SK-N-SH (cell line): ENCODE data around the gene LCN6. TPM values are rescaled to one million over a fixed set of nuclear protein-coding genes. Genes with fewer than 3 reads are reported as not detected.

ENCODE experiments used
- CTCF ChIA-PET: fragments of 300-600, 350-600 bp; formaldehyde crosslinking; extraction: SDS; loops from one replicate; lab custom pipeline; 2021; lab: Yijun Ruan, JAX
- POLR2A ChIA-PET: fragments of 350-600 bp; sonication (Branson Sonifier 250); formaldehyde crosslinking; extraction: SDS; loops from one replicate; lab custom pipeline; 2020; ENCODE audit warnings: antibody characterized with exemption, inconsistent platforms; lab: Yijun Ruan, JAX
- DNase-seq: peaks from one replicate; pipeline ENCODE4 v3.0.0; 2012
- H2AFZ ChIP-seq: fragments of 200-600 bp; sonication (generic); 2 replicates; pipeline ENCODE4 v1.8.1; 2016; ENCODE audit warnings: antibody characterized with exemption, mild to moderate bottlenecking, low read depth
- H3F3A ChIP-seq: fragments of 200-600 bp; sonication (generic); replicated peaks from 2 replicates; pipeline ENCODE3; 2016; ENCODE audit warnings: antibody characterized with exemption, mild to moderate bottlenecking; ENCODE audit not compliant: insufficient read depth
- H3K27ac ChIP-seq, 2 experiments: fragments of 200-500 bp in 1 of 2; fragments of 200-600 bp in 1 of 2; sonication (Bioruptor generic) in 1 of 2; sonication (generic), shearing (Covaris generic) in 1 of 2; 2 replicates each; pipeline versions ENCODE4 v1.5.1 to v1.6.1; 2014 to 2016; ENCODE audit warnings: low read depth in 2 of 2, inconsistent platforms in 1 of 2, low read length in 1 of 2, mild to moderate bottlenecking in 1 of 2, mixed read lengths in 1 of 2
- H3K27me3 ChIP-seq: fragments of 200-600 bp; sonication (generic), shearing (Covaris generic); 2 replicates; pipeline ENCODE4 v1.6.1; 2016; ENCODE audit warnings: mixed run types; ENCODE audit not compliant: insufficient read depth
- H3K36me3 ChIP-seq, 2 experiments: fragments of 200-500 bp in 1 of 2; fragments of 200-600 bp in 1 of 2; sonication (Bioruptor generic) in 1 of 2; sonication (generic) in 1 of 2; replicated peaks in 1 of 2; 2 replicates each; pipeline versions ENCODE3 to v1.5.1; 2014 to 2016; ENCODE audit warnings: low read length in 1 of 2, mild to moderate bottlenecking in 1 of 2; ENCODE audit not compliant: insufficient read depth in 2 of 2, control insufficient read depth in 1 of 2
- H3K4me1 ChIP-seq, 2 experiments: fragments of 200-500 bp in 1 of 2; fragments of 200-600 bp in 1 of 2; sonication (Bioruptor generic) in 1 of 2; sonication (generic), shearing (Covaris generic) in 1 of 2; 2 replicates each; pipeline versions ENCODE4 v1.5.1 to v1.6.1; 2014 to 2016; ENCODE audit warnings: low read depth in 1 of 2, low read length in 1 of 2, mixed run types in 1 of 2; ENCODE audit not compliant: insufficient read depth in 2 of 2, control insufficient read depth in 1 of 2
- H3K4me2 ChIP-seq: fragments of 200-600 bp; sonication (generic), shearing (Covaris generic); 2 replicates; pipeline ENCODE4 v1.6.1; 2017; ENCODE audit warnings: mixed run types
- H3K4me3 ChIP-seq, 2 experiments: fragments of 200-500 bp in 1 of 2; fragments of 200-600 bp in 1 of 2; sonication (Bioruptor generic) in 1 of 2; sonication (generic), shearing (Covaris generic) in 1 of 2; 2 replicates each; pipeline versions ENCODE4 v1.5.1 to v1.8.1; 2014 to 2016; ENCODE audit warnings: low read depth in 2 of 2, inconsistent platforms in 1 of 2, low read length in 1 of 2, mild to moderate bottlenecking in 1 of 2, mixed read lengths in 1 of 2, moderate library complexity in 1 of 2
- H3K79me2 ChIP-seq: fragments of 200-600 bp; sonication (generic); 2 replicates; pipeline ENCODE4 v1.8.1; 2017; ENCODE audit warnings: mild to moderate bottlenecking; ENCODE audit not compliant: insufficient read depth
- H3K9ac ChIP-seq: fragments of 200-600 bp; sonication (generic); 2 replicates; pipeline ENCODE4 v1.6.1; 2017; ENCODE audit warnings: mixed run types
- H3K9me2 ChIP-seq: fragments of 200-600 bp; sonication (generic); 2 replicates; pipeline ENCODE4 v1.6.1; 2017; ENCODE audit warnings: mixed run types
- H3K9me3 ChIP-seq: fragments of 200-600 bp; sonication (generic); 2 replicates; pipeline ENCODE4 v1.6.1; 2017; ENCODE audit warnings: mixed run types, mild to moderate bottlenecking, moderate library complexity
- H4K20me1 ChIP-seq: fragments of 200-600 bp; sonication (generic); 2 replicates; pipeline ENCODE4 v1.6.1; 2017; ENCODE audit warnings: mild to moderate bottlenecking, mixed run types; ENCODE audit not compliant: insufficient read depth
- ELF1 ChIP-seq: IDR thresholded peaks from 2 replicates; pipeline ENCODE4 v1.4.0; 2012
- FOXM1 ChIP-seq: IDR thresholded peaks from 2 replicates; pipeline ENCODE4 v1.4.0; 2012; ENCODE audit warnings: low read depth, mild to moderate bottlenecking
- JUND ChIP-seq: IDR thresholded peaks from 2 replicates; pipeline ENCODE4 v1.4.0; 2012
- NFIC ChIP-seq: IDR thresholded peaks from 2 replicates; pipeline ENCODE4 v1.4.0; 2012; ENCODE audit warnings: borderline replicate concordance
- RAD21 ChIP-seq: IDR thresholded peaks from 2 replicates; pipeline ENCODE4 v1.6.1; 2012; ENCODE audit warnings: mild to moderate bottlenecking, low read length
- RCOR1 ChIP-seq: fragments of 150-350 bp; IDR thresholded peaks from 2 replicates; pipeline ENCODE4 v1.6.1; 2017; ENCODE audit warnings: antibody characterized with exemption, low read length
- RFX5 ChIP-seq: IDR thresholded peaks from 2 replicates; pipeline ENCODE4 v1.6.1; 2012; ENCODE audit warnings: mild to moderate bottlenecking, improper control_type of control experiment, low read length
- TCF12 ChIP-seq: IDR thresholded peaks from 2 replicates; pipeline ENCODE4 v1.4.0; 2012
- TEAD4 ChIP-seq: IDR thresholded peaks from 2 replicates; pipeline ENCODE4 v1.4.0; 2012; ENCODE audit warnings: mild to moderate bottlenecking, borderline replicate concordance; ENCODE audit not compliant: insufficient read depth
- WGBS: methylation state at CpG from one replicate; pipeline ENCODE4 v1.1.6; 2017; ENCODE audit warnings: low lambda C conversion rate; 5-methylcytosine and 5-hydroxymethylcytosine counted together
- polyA plus RNA-seq, 3 experiments: library from polyadenylated mRNA; depleted of rRNA; stranded (reverse); fragments of >200 nt; gene quantifications; 2 replicates each; pipeline ENCODE4 v1.2.3, GENCODE V29; 2012
- TF ChIP-seq, protein P1 (sequence below): IDR thresholded peaks from 2 replicates; pipeline ENCODE4 v1.6.1; 2012; ENCODE audit warnings: mild to moderate bottlenecking, low read depth, low read length, moderate library complexity
- TF ChIP-seq, protein P2 (sequence below): IDR thresholded peaks from 2 replicates; pipeline ENCODE4; 2012
- TF ChIP-seq, protein P3 (sequence below): fragments of 150-350 bp; IDR thresholded peaks from 2 replicates; pipeline ENCODE4 v1.6.1; 2016; ENCODE audit warnings: mild to moderate bottlenecking, low read depth, low read length
- TF ChIP-seq, protein P4 (sequence below): fragments of 200-600 bp; sonication (generic); IDR thresholded peaks from 2 replicates; pipeline ENCODE4 v1.6.1; 2017; ENCODE audit warnings: antibody characterized with exemption, mild to moderate bottlenecking, moderate library complexity

LCN6 gene
- polyA plus RNA-seq, 1 of the 3 experiments (the other 2 are of a cell fraction): not detected

DNA sequence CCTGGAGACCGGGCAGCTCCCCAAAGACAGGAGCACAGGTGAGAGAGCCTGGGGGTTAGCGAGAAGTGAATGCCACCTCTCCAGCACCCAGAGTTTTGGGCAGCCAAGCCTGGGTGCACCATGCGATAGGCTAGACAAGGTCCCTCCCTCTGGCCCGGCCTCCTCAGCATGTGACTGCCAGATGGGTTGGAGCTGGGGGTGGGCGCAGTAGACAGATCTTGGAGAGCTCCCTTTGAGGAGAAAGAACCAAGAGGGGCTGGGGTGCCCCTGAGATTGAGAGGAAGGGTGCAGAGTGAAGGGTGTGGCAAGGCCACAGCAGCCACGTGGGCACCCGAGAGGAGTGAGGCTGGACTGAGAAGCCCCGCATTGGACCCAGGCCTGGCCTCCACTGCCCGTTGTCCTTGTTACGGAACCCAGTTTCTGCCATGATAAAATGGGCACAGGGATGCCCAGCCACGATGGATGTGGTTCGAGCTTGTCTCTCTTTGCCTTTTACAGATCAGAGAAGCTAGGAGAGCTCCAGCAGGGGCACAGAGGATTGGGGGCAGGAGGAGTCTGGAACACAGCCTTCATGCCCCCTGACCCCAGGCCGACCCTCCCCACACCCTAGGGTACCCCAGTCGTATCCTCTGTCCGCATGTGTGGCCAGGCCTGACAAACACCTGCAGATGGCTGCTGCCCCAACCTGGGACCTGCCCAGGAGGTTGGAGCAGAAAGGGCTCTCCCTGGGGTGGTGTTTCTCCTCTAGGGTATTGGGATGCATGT is 44.2 kb upstream of the LCN6 start:
- H3K27me3 ChIP-seq: no peaks in the 10 kb centered on the region
- peaks cover 11% of the 10 kb centered on the region for H3K79me2 ChIP-seq
- H3K9me3 ChIP-seq: no peaks in the 10 kb centered on the region
- H3K4me2 ChIP-seq: peak overlapping the region; percentile 100
- peaks cover 0 to 9% of the 10 kb centered on the region in 2 experiments for H3K36me3 ChIP-seq
- WGBS: 75% methylated on average over 11 of the region's 15 CpGs
- peaks cover 5% of the 10 kb centered on the region; the same call in 1 of the 2 replicates for H4K20me1 ChIP-seq
- CTCF ChIA-PET: interaction anchor here (0.6 to 5.0 kb wide), 23 partner anchors 9 to 252 kb away, joined by 3 to 36 read pairs (median 4); partner anchors contain the start of genes AJM1, LCN15 and RABL6
- H3F3A ChIP-seq: peaks cover 16% of the 10 kb centered on the region
- no peaks in the 10 kb centered on the region for H3K9me2 ChIP-seq
- H3K4me3 ChIP-seq: peak overlapping the region; percentile 89 to 95
- H3K4me1 ChIP-seq: peaks cover 7 to 42% of the 10 kb centered on the region in 2 experiments
- H3K27ac ChIP-seq: no peak overlapping the region; a peak in 2 of 4 replicates
- no peak overlapping the region for H3K9ac ChIP-seq
- H2AFZ ChIP-seq: no peak overlapping the region
- TF ChIP-seq, protein P1, sequence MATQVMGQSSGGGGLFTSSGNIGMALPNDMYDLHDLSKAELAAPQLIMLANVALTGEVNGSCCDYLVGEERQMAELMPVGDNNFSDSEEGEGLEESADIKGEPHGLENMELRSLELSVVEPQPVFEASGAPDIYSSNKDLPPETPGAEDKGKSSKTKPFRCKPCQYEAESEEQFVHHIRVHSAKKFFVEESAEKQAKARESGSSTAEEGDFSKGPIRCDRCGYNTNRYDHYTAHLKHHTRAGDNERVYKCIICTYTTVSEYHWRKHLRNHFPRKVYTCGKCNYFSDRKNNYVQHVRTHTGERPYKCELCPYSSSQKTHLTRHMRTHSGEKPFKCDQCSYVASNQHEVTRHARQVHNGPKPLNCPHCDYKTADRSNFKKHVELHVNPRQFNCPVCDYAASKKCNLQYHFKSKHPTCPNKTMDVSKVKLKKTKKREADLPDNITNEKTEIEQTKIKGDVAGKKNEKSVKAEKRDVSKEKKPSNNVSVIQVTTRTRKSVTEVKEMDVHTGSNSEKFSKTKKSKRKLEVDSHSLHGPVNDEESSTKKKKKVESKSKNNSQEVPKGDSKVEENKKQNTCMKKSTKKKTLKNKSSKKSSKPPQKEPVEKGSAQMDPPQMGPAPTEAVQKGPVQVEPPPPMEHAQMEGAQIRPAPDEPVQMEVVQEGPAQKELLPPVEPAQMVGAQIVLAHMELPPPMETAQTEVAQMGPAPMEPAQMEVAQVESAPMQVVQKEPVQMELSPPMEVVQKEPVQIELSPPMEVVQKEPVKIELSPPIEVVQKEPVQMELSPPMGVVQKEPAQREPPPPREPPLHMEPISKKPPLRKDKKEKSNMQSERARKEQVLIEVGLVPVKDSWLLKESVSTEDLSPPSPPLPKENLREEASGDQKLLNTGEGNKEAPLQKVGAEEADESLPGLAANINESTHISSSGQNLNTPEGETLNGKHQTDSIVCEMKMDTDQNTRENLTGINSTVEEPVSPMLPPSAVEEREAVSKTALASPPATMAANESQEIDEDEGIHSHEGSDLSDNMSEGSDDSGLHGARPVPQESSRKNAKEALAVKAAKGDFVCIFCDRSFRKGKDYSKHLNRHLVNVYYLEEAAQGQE: no peak
- TF ChIP-seq RFX5 (no peak), TEAD4 (no peak), RCOR1 (no peak), FOXM1 (no peak), TCF12 (no peak), NFIC (no peak), ELF1 (no peak), JUND (no peak), RAD21 (no peak)
- TF ChIP-seq, protein P2, sequence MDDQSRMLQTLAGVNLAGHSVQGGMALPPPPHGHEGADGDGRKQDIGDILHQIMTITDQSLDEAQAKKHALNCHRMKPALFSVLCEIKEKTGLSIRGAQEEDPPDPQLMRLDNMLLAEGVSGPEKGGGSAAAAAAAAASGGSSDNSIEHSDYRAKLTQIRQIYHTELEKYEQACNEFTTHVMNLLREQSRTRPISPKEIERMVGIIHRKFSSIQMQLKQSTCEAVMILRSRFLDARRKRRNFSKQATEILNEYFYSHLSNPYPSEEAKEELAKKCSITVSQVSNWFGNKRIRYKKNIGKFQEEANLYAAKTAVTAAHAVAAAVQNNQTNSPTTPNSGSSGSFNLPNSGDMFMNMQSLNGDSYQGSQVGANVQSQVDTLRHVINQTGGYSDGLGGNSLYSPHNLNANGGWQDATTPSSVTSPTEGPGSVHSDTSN: no peak
- TF ChIP-seq, protein P3, sequence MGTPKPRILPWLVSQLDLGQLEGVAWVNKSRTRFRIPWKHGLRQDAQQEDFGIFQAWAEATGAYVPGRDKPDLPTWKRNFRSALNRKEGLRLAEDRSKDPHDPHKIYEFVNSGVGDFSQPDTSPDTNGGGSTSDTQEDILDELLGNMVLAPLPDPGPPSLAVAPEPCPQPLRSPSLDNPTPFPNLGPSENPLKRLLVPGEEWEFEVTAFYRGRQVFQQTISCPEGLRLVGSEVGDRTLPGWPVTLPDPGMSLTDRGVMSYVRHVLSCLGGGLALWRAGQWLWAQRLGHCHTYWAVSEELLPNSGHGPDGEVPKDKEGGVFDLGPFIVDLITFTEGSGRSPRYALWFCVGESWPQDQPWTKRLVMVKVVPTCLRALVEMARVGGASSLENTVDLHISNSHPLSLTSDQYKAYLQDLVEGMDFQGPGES: no peak
- TF ChIP-seq, protein P4, sequence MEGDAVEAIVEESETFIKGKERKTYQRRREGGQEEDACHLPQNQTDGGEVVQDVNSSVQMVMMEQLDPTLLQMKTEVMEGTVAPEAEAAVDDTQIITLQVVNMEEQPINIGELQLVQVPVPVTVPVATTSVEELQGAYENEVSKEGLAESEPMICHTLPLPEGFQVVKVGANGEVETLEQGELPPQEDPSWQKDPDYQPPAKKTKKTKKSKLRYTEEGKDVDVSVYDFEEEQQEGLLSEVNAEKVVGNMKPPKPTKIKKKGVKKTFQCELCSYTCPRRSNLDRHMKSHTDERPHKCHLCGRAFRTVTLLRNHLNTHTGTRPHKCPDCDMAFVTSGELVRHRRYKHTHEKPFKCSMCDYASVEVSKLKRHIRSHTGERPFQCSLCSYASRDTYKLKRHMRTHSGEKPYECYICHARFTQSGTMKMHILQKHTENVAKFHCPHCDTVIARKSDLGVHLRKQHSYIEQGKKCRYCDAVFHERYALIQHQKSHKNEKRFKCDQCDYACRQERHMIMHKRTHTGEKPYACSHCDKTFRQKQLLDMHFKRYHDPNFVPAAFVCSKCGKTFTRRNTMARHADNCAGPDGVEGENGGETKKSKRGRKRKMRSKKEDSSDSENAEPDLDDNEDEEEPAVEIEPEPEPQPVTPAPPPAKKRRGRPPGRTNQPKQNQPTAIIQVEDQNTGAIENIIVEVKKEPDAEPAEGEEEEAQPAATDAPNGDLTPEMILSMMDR: no peak
- TF ChIP-seq, all 33 proteins: peak for 0
- no peak for DNase-seq
- POLR2A ChIA-PET: interaction anchor here (0.6 kb wide), 1 partner anchor 74 kb away, joined by 3 read pairs; no protein-coding TSS in a partner anchor
